H1 (cell line): ENCODE results near the gene TMEM54. TPM values are rescaled to one million over a fixed set of nuclear protein-coding genes. Genes with fewer than 3 reads are reported as not detected.

ENCODE experiments used
- CTCF ChIA-PET: fragments of 300-600 bp; sonication (Branson Sonifier 250); formaldehyde crosslinking; loops from one replicate; lab custom pipeline; 2021; ENCODE audit not compliant: partially characterized antibody; lab: Charles Lee
- POLR2A ChIA-PET: fragments of 300-600 bp; sonication (Branson Sonifier 250); formaldehyde crosslinking; loops from one replicate; lab custom pipeline; 2021; ENCODE audit warnings: inconsistent platforms; ENCODE audit not compliant: partially characterized antibody; lab: Charles Lee
- DNase-seq, 2 experiments: peaks; one replicate each; pipeline versions ENCODE4 v3.0.0 to v3.0.0-alpha.2; 2010 to 2022; ENCODE audit warnings: low spot score in 2 of 2, low read depth in 1 of 2, mixed read lengths in 1 of 2
- FAIRE-seq: peaks from 2 replicates; lab custom pipeline; 2011; peaks lifted over from hg19 to GRCh38; lab: Jason Lieb, UNC
- H2AFZ ChIP-seq: 2 replicates; pipeline ENCODE4 v1.8.1; 2012; ENCODE audit warnings: low read length, inconsistent platforms
- H2AK5ac ChIP-seq: 2 replicates; pipeline ENCODE4 v1.6.1; 2013; ENCODE audit warnings: low read depth, low read length
- H2BK120ac ChIP-seq: replicated peaks from 2 replicates; pipeline ENCODE3; 2013; ENCODE audit warnings: low read depth, low read length, inconsistent platforms
- H2BK12ac ChIP-seq: 2 replicates; pipeline ENCODE4 v1.6.1; 2013; ENCODE audit warnings: low read depth, low read length
- H2BK15ac ChIP-seq: 2 replicates; pipeline ENCODE4 v1.6.1; 2013; ENCODE audit warnings: low read length
- H2BK20ac ChIP-seq: 2 replicates; pipeline ENCODE4 v1.6.1; 2013; ENCODE audit warnings: low read length
- H2BK5ac ChIP-seq: 2 replicates; pipeline ENCODE4 v1.6.1; 2013; ENCODE audit warnings: low read depth, low read length
- H3K14ac ChIP-seq: 2 replicates; pipeline ENCODE4 v1.6.1; 2013; ENCODE audit warnings: inconsistent platforms; ENCODE audit not compliant: insufficient read length
- H3K18ac ChIP-seq: 2 replicates; pipeline ENCODE4 v1.6.1; 2013; ENCODE audit warnings: low read length; ENCODE audit errors: extremely low read depth
- H3K23ac ChIP-seq: 2 replicates; pipeline ENCODE4 v1.6.1; 2013; ENCODE audit warnings: inconsistent platforms; ENCODE audit not compliant: insufficient read length
- H3K23me2 ChIP-seq: 2 replicates; pipeline ENCODE4 v1.6.1; 2013; ENCODE audit warnings: low read depth, low read length
- H3K27ac ChIP-seq: 2 replicates; pipeline ENCODE4 v1.6.1; 2011; ENCODE audit warnings: low read depth, low read length, inconsistent platforms
- H3K27me3 ChIP-seq, 4 experiments: replicated peaks in 1 of 4; 1 replicate in 1 of 4; 2 replicates in 3 of 4; pipeline versions ENCODE4 v1.6.1 to v1.8.1; 2011 to 2013; ENCODE audit warnings: low read length in 3 of 4, mild to moderate bottlenecking in 3 of 4, inconsistent platforms in 2 of 4, mixed read lengths in 2 of 4, moderate library complexity in 1 of 4; ENCODE audit not compliant: control insufficient read depth in 3 of 4, insufficient read depth in 3 of 4; ENCODE audit errors: extremely low read depth in 1 of 4
- H3K36me3 ChIP-seq, 4 experiments: 2 replicates each; pipeline versions ENCODE4 v1.6.1 to v1.8.1; 2011 to 2013; ENCODE audit warnings: mild to moderate bottlenecking in 4 of 4, low read length in 3 of 4, moderate library complexity in 2 of 4, control low read depth in 1 of 4, inconsistent platforms in 1 of 4; ENCODE audit not compliant: insufficient read depth in 4 of 4, control insufficient read depth in 2 of 4
- H3K4ac ChIP-seq: replicated peaks from 2 replicates; pipeline ENCODE3; 2013; ENCODE audit warnings: low read length, low read depth, mixed read lengths, inconsistent platforms; ENCODE audit not compliant: insufficient read length
- H3K4me1 ChIP-seq, 4 experiments: replicated peaks in 1 of 4; 1 replicate in 1 of 4; 2 replicates in 3 of 4; pipeline versions ENCODE4 v1.6.1 to v1.8.1; 2011 to 2013; ENCODE audit warnings: low read length in 3 of 4, inconsistent platforms in 2 of 4, mixed read lengths in 1 of 4; ENCODE audit not compliant: insufficient read depth in 4 of 4, control insufficient read depth in 3 of 4
- H3K4me2 ChIP-seq, 2 experiments: 2 replicates each; pipeline versions ENCODE4 v1.6.1 to v1.8.1; 2011 to 2013; ENCODE audit warnings: low read depth in 2 of 2, low read length in 2 of 2, control low read depth in 1 of 2, inconsistent platforms in 1 of 2, mild to moderate bottlenecking in 1 of 2; ENCODE audit not compliant: insufficient read depth in 1 of 2
- H3K4me3 ChIP-seq, 4 experiments: fragments of 200-600, 300-600 bp in 1 of 4; sonication (generic), shearing (Covaris generic), sonication (Bioruptor Twin) in 1 of 4; 2 replicates each; pipeline versions ENCODE4 v1.5.1 to v1.8.1; 2011 to 2016; ENCODE audit warnings: low read length in 4 of 4, low read depth in 3 of 4, control low read depth in 2 of 4, inconsistent platforms in 2 of 4, mild to moderate bottlenecking in 2 of 4, mixed read lengths in 1 of 4, moderate library complexity in 1 of 4; ENCODE audit not compliant: insufficient read depth in 2 of 4; ENCODE audit errors: extremely low read depth in 1 of 4
- H3K56ac ChIP-seq: replicated peaks from 2 replicates; pipeline ENCODE3; 2013; ENCODE audit warnings: low read depth, mild to moderate bottlenecking, mixed read lengths, low read length, inconsistent platforms; ENCODE audit not compliant: insufficient read length
- H3K79me1 ChIP-seq: 2 replicates; pipeline ENCODE4 v1.6.1; 2013; ENCODE audit warnings: low read depth, low read length, control low read depth
- H3K79me2 ChIP-seq, 2 experiments: 2 replicates each; pipeline versions ENCODE4 v1.6.1 to v1.8.1; 2012 to 2013; ENCODE audit warnings: low read length in 2 of 2, mild to moderate bottlenecking in 2 of 2, inconsistent platforms in 1 of 2; ENCODE audit not compliant: insufficient read depth in 2 of 2, control insufficient read depth in 1 of 2
- H3K9ac ChIP-seq, 4 experiments: replicated peaks in 1 of 4; 1 replicate in 1 of 4; 2 replicates in 3 of 4; pipeline versions ENCODE4 v1.6.1 to v1.8.1; 2011 to 2013; ENCODE audit warnings: low read depth in 3 of 4, low read length in 3 of 4, control low read depth in 2 of 4, mild to moderate bottlenecking in 2 of 4, moderate library complexity in 2 of 4, inconsistent platforms in 1 of 4; ENCODE audit errors: extremely low read depth in 1 of 4
- H3K9me3 ChIP-seq, 2 experiments: 2 replicates each; pipeline versions ENCODE4 v1.6.1 to v1.8.1; 2012 to 2013; ENCODE audit warnings: mild to moderate bottlenecking in 2 of 2, moderate library complexity in 2 of 2, control low read depth in 1 of 2, inconsistent platforms in 1 of 2, low read depth in 1 of 2, low read length in 1 of 2, mixed read lengths in 1 of 2; ENCODE audit not compliant: insufficient read depth in 2 of 2
- H4K20me1 ChIP-seq, 2 experiments: replicated peaks in 1 of 2; 2 replicates each; pipeline versions ENCODE3 to v1.8.1; 2011 to 2013; ENCODE audit warnings: inconsistent platforms in 2 of 2, low read length in 2 of 2, mild to moderate bottlenecking in 1 of 2; ENCODE audit not compliant: insufficient read depth in 2 of 2, control insufficient read depth in 1 of 2
- H4K5ac ChIP-seq: 2 replicates; pipeline ENCODE4 v1.6.1; 2013; ENCODE audit warnings: low read length, low read depth, mixed read lengths, inconsistent platforms; ENCODE audit not compliant: insufficient read length
- H4K8ac ChIP-seq: 2 replicates; pipeline ENCODE4 v1.8.0; 2013; ENCODE audit warnings: mild to moderate bottlenecking, moderate library complexity, low read length, inconsistent platforms; ENCODE audit not compliant: insufficient read depth; ENCODE audit errors: extremely low read depth
- H4K91ac ChIP-seq: replicated peaks from 2 replicates; pipeline ENCODE3; 2013; ENCODE audit warnings: low read length, mixed read lengths, inconsistent platforms; ENCODE audit not compliant: insufficient read length
- ASH2L ChIP-seq: fragments of 200-600, 300-600 bp; sonication (generic); IDR thresholded peaks from one replicate; pipeline ENCODE4 v1.7.1; 2017; ENCODE audit warnings: low read length
- BCL11A ChIP-seq, 2 experiments: IDR thresholded peaks; one replicate each; pipeline ENCODE4 v1.6.1; 2011; ENCODE audit warnings: low read depth in 2 of 2, low read length in 2 of 2, mild to moderate bottlenecking in 2 of 2
- BRCA1 ChIP-seq: IDR thresholded peaks from 2 replicates; pipeline ENCODE4 v1.6.1; 2012; ENCODE audit warnings: low read depth, low read length, improper control_type of control experiment
- CBX8 ChIP-seq: fragments of 300-800, 300-1000 bp; sonication (generic); IDR thresholded peaks from 2 replicates; pipeline ENCODE4 v1.7.1; 2016; ENCODE audit warnings: low read depth, low read length, borderline replicate concordance
- CHD1 ChIP-seq: IDR thresholded peaks from 2 replicates; pipeline ENCODE4 v1.6.1; 2012; ENCODE audit warnings: low read depth, low read length, improper control_type of control experiment
- HDAC2 ChIP-seq, 2 experiments: fragments of 300-600 bp in 1 of 2; sonication (generic) in 1 of 2; IDR thresholded peaks; 2 replicates each; pipeline ENCODE4 v1.6.1; 2011 to 2012; ENCODE audit warnings: low read depth in 2 of 2, low read length in 2 of 2, mild to moderate bottlenecking in 2 of 2, moderate library complexity in 2 of 2, borderline replicate concordance in 1 of 2, inconsistent platforms in 1 of 2
- RBBP5 ChIP-seq: IDR thresholded peaks from 2 replicates; pipeline ENCODE4 v1.7.1; 2012; ENCODE audit warnings: low read depth, mild to moderate bottlenecking, inconsistent platforms, low read length, moderate library complexity, borderline replicate concordance
- SAP30 ChIP-seq: fragments of 300-600 bp; sonication (generic); IDR thresholded peaks from 2 replicates; pipeline ENCODE4 v1.7.1; 2012; ENCODE audit warnings: low read length, moderate library complexity, mild to moderate bottlenecking, inconsistent platforms; ENCODE audit not compliant: insufficient read depth, insufficient replicate concordance
- SIN3A ChIP-seq, 2 experiments: IDR thresholded peaks in 1 of 2; conservative IDR thresholded peaks in 1 of 2; 2 replicates each; pipeline ENCODE4 v1.6.1; 2011 to 2012; ENCODE audit warnings: low read length in 2 of 2, improper control_type of control experiment in 1 of 2, low read depth in 1 of 2, mild to moderate bottlenecking in 1 of 2
- SP1 ChIP-seq: IDR thresholded peaks from 2 replicates; pipeline ENCODE4 v1.6.1; 2011; ENCODE audit warnings: low read depth, low read length
- WGBS, 2 experiments: shearing (Covaris generic) in 1 of 2; methylation state at CpG; one replicate each; pipeline versions ENCODE4 v1.1.6 to v1.1.7; 2013 to 2015; ENCODE audit warnings: low lambda C conversion rate in 2 of 2, mixed read lengths in 2 of 2, inconsistent platforms in 1 of 2, low coverage in 1 of 2, missing lambda C conversion rate in 1 of 2; ENCODE audit not compliant: insufficient replicate concordance in 2 of 2, insufficient coverage in 1 of 2, insufficient read length in 1 of 2; ENCODE audit errors: extremely low coverage in 1 of 2, missing lambda C conversion rate in 1 of 2; 5-methylcytosine and 5-hydroxymethylcytosine counted together
- polyA plus RNA-seq, 7 experiments: library from polyadenylated mRNA; depleted of rRNA in 3 of 7; stranded (reverse) in 5 of 7; unstranded in 2 of 7; fragments of >200 nt in 5 of 7; fragments of 200-250 nt in 2 of 7; gene quantifications; 1 replicate in 5 of 7; 2 replicates in 1 of 7; 4 replicates in 1 of 7; pipeline versions ENCODE4 v1.2.1 to v1.2.3, GENCODE V29; 2011 to 2013; ENCODE audit warnings: missing spikeins in 2 of 7, mixed read lengths in 2 of 7
- total RNA-seq: library from RNA; stranded (reverse); fragmentation: NEBNext Ultra II Directional; extraction: Animal tissue kit (Norgen Biotek cat#: 25700); gene quantifications from 2 replicates; pipeline ENCODE4 v1.2.1, GENCODE V29; 2021

The TMEM54 gene
- total and polyA plus RNA-seq, 2 of the 8 experiments (the other 6 are each of a cell fraction or from before 2014, with no cell fraction given), result 9.5 to 58.7 TPM

- CTCF ChIA-PET, result interaction anchor here (0.7 to 16.6 kb wide), 9 partner anchors 9 to 198 kb away, joined by 3 to 382 read pairs (median 4); partner anchors contain the start of genes FNDC5 and HPCA
- TF ChIP-seq BRCA1 (no peak), CBX8 (no peak), SIN3A (conservative IDR thresholded peaks at IDR 0.05 in 1 of 2, IDR thresholded peaks at IDR 0.05 in 1 of 2; ENCODE audit: low read depth in 1 of 2, low read length in 2 of 2) (no peak), CHD1 (no peak), SAP30 (no peak), RBBP5 (no peak), SP1 (no peak), BCL11A (IDR thresholded peaks at IDR 0.05; ENCODE audit: low read depth in 2 of 2, low read length in 2 of 2) (no peak), ASH2L (no peak), HDAC2 (IDR thresholded peaks at IDR 0.05; ENCODE audit: borderline replicate concordance in 1 of 2, low read depth in 2 of 2, low read length in 2 of 2) (no peak)
These were observed 3.8 kb downstream of the TMEM54 start for GRCh38 chr1:32897082-32898049.

More at GRCh38 chr1:32897082-32898049, 3.8 kb downstream of the TMEM54 start:
- Histone ChIP-seq H3K79me2 (no peaks in the 10 kb centered on the region), H3K56ac (no peak overlapping the region), H3K27ac (no peak overlapping the region), H3K4me1 (peaks cover 0 to 24% (median 15%) of the 10 kb centered on the region in 4 experiments; a peak in 6 of 7 replicates), H3K79me1 (no peaks in the 10 kb centered on the region), H3K23ac (no peak overlapping the region), H3K4me2 (no peak overlapping the region), H3K14ac (no peak overlapping the region), H4K5ac (no peak overlapping the region), H4K20me1 (peaks cover 2 to 4% of the 10 kb centered on the region in 2 experiments), H2BK5ac (no peak overlapping the region), H3K9me3 (peaks cover 0 to 4% of the 10 kb centered on the region in 2 experiments; a peak in 1 of 4 replicates), H3K36me3 (no peaks in the 10 kb centered on the region), H2BK15ac (no peak overlapping the region), H2BK120ac (no peak overlapping the region), H3K9ac (no peak overlapping the region), H2AK5ac (no peak overlapping the region), H2AFZ (no peak overlapping the region), H2BK12ac (no peak overlapping the region), H3K27me3 (peaks cover 14 to 40% (median 35%) of the 10 kb centered on the region in 4 experiments), H2BK20ac (no peak overlapping the region), H3K4me3 (no peak overlapping the region), H4K91ac (no peak overlapping the region), H3K23me2 (peaks cover 13% of the 10 kb centered on the region; the same call in 1 of the 2 replicates), H4K8ac (no peak overlapping the region), H3K4ac (no peak overlapping the region), H3K18ac (no peak overlapping the region)
- 92% methylated on average over 11 of the region's 11 CpGs; no CpG with 5 or more reads in 1 of the 2 experiments for WGBS, 2 experiments
- DNase-seq, result no peak
- POLR2A ChIA-PET, result interaction anchor here (0.6 to 1.4 kb wide), 5 partner anchors 28 to 175 kb away, joined by 3 to 5 read pairs (median 3); no protein-coding TSS in a partner anchor
- no peak for FAIRE-seq
